Lower leg skin (tissue), 3 donors: ENCODE data around the gene NR2F1-AS1.

ENCODE experiments used
- POLR2A ChIP-seq, 2 donors: fragments of 450-650 bp; IDR thresholded peaks; one replicate each; pipeline ENCODE4 v1.6.1; 2016 to 2017; ENCODE audit warnings: antibody characterized with exemption in 2 of 2, mild to moderate bottlenecking in 1 of 2, moderate library complexity in 1 of 2
- TF ChIP-seq, protein P1 (sequence below), 3 donors: fragments of 450-650 bp; IDR thresholded peaks; one replicate each; pipeline ENCODE4 v1.5.1; 2016; ENCODE audit warnings: antibody characterized with exemption in 3 of 3, mild to moderate bottlenecking in 3 of 3, moderate library complexity in 2 of 3

DNA sequence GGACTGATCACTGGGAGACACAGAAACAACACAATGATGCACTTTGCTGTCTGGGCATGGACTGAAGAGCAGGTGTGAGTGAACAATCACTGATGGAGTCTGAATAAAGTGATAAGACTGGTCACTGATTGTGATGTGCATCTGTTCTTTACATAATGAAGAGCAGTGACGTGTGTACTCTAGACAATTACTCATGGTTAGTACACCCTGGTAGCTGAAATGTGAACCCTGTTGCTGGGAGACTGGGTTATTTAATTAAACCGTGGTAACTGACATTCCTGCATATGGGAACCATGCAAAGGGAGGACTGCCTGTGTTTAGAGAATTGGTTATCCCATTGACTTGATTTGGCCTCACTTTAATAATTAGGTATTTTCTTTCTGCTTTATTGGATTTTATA, 202.9 kb downstream of the NR2F1-AS1 start:
- TF ChIP-seq, protein P1, sequence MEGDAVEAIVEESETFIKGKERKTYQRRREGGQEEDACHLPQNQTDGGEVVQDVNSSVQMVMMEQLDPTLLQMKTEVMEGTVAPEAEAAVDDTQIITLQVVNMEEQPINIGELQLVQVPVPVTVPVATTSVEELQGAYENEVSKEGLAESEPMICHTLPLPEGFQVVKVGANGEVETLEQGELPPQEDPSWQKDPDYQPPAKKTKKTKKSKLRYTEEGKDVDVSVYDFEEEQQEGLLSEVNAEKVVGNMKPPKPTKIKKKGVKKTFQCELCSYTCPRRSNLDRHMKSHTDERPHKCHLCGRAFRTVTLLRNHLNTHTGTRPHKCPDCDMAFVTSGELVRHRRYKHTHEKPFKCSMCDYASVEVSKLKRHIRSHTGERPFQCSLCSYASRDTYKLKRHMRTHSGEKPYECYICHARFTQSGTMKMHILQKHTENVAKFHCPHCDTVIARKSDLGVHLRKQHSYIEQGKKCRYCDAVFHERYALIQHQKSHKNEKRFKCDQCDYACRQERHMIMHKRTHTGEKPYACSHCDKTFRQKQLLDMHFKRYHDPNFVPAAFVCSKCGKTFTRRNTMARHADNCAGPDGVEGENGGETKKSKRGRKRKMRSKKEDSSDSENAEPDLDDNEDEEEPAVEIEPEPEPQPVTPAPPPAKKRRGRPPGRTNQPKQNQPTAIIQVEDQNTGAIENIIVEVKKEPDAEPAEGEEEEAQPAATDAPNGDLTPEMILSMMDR (IDR thresholded peaks at IDR 0.05) = no peak
- TF ChIP-seq POLR2A (IDR thresholded peaks at IDR 0.05) = no peak
